MCF 10A (cell line): ENCODE results near the gene KLHL8. TPM values are rescaled to one million over a fixed set of nuclear protein-coding genes. Genes with fewer than 3 reads are reported as not detected.

Experiments used
- BruUV-seq: library from RNA; stranded (reverse); fragments of 400-500 nt; replicated peaks from 2 replicates; lab custom pipeline; 2021; lab: Mats Ljungman, UMichigan
- CTCF ChIA-PET: fragments of 300-600 bp; sonication (Branson Sonifier 250); formaldehyde crosslinking; extraction: SDS; loops from one replicate; lab custom pipeline; 2021; ENCODE audit warnings: antibody characterized with exemption, inconsistent platforms; lab: Yijun Ruan, JAX
- POLR2A ChIA-PET: fragments of 300-600, 350-650 bp; sonication (Branson Sonifier 250); formaldehyde crosslinking; extraction: SDS; loops from one replicate; lab custom pipeline; 2020; ENCODE audit warnings: antibody characterized with exemption, inconsistent platforms; lab: Yijun Ruan, JAX
- DNase-seq: peaks from one replicate; pipeline ENCODE4 v3.0.0-alpha.2; 2018; ENCODE audit not compliant: unreplicated experiment
- H3K27ac Mint-ChIP-seq: one replicate; pipeline ENCODE4 v1.8.0; 2022; ENCODE audit warnings: mild to moderate bottlenecking, low read depth, mixed read lengths; ENCODE audit not compliant: unreplicated experiment
- H3K27me3 Mint-ChIP-seq: one replicate; pipeline ENCODE4 v1.8.0; 2022; ENCODE audit warnings: mixed read lengths; ENCODE audit not compliant: insufficient read depth, unreplicated experiment
- H3K36me3 Mint-ChIP-seq: one replicate; pipeline ENCODE4 v1.8.0; 2022; ENCODE audit warnings: mild to moderate bottlenecking, moderate library complexity, mixed read lengths; ENCODE audit not compliant: insufficient read depth, unreplicated experiment
- H3K4me1 Mint-ChIP-seq: one replicate; pipeline ENCODE4 v1.8.0; 2022; ENCODE audit warnings: mixed read lengths; ENCODE audit not compliant: insufficient read depth, unreplicated experiment
- H3K4me3 Mint-ChIP-seq: one replicate; pipeline ENCODE4 v1.8.0; 2022; ENCODE audit warnings: mild to moderate bottlenecking, moderate library complexity, mixed read lengths; ENCODE audit not compliant: unreplicated experiment
- H3K9me3 Mint-ChIP-seq: one replicate; pipeline ENCODE4 v1.8.0; 2022; ENCODE audit warnings: mixed read lengths; ENCODE audit not compliant: unreplicated experiment
- CTCF ChIP-seq: fragments of 200-600 bp; IDR thresholded peaks from one replicate; pipeline ENCODE4 v1.8.0; 2022; ENCODE audit warnings: antibody characterized with exemption, mild to moderate bottlenecking; ENCODE audit not compliant: unreplicated experiment
- intact Hi-C: fragments of 100-400 bp; cut with micrococcal nuclease; formaldehyde crosslinking; loops from 2 replicates; pipeline ENCODE4 v1.14.1; 2022
- total RNA-seq: library from RNA; stranded (reverse); gene quantifications from 2 replicates; pipeline ENCODE4 v1.2.3, GENCODE V29; 2022

The KLHL8 gene
- total RNA-seq, 1 experiment from 2014 or later: 14.9 TPM

DNA sequence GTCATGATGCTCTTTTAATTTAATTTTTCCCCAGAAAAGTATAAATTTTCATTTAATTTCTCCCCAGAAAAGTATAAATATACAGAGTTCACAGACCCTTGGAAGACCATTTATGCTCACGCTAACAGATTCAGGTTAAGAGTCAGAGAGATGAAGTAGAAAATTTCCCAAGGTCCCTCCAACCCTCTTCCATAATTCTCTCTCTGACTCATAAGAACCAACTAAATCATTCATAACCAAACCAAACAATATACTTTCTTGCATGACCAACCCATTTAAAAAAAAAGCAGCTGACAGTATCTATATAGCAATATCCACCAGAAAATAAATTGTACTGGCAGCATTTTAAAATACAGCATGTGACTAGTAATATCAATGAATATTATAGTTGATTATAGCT lies 3.9 kb downstream of the KLHL8 start:
- ChIA-PET POLR2A (no interaction called here), CTCF (interaction anchor here (0.9 to 1.5 kb wide), 2 partner anchors 19 to 294 kb away, joined by 3 to 4 read pairs; no protein-coding TSS in a partner anchor)
- Mint-ChIP-seq H3K4me3 (no peak overlapping the region), H3K36me3 (peaks cover 4% of the 10 kb centered on the region), H3K27me3 (no peaks in the 10 kb centered on the region), H3K27ac (no peak overlapping the region), H3K4me1 (peaks cover 16% of the 10 kb centered on the region), H3K9me3 (no peaks in the 10 kb centered on the region)
- no TSS peak for BruUV-seq
- intact Hi-C loops: no loop called here
- TF ChIP-seq CTCF: no peak
- peak; percentile 18 for DNase-seq

DNA sequence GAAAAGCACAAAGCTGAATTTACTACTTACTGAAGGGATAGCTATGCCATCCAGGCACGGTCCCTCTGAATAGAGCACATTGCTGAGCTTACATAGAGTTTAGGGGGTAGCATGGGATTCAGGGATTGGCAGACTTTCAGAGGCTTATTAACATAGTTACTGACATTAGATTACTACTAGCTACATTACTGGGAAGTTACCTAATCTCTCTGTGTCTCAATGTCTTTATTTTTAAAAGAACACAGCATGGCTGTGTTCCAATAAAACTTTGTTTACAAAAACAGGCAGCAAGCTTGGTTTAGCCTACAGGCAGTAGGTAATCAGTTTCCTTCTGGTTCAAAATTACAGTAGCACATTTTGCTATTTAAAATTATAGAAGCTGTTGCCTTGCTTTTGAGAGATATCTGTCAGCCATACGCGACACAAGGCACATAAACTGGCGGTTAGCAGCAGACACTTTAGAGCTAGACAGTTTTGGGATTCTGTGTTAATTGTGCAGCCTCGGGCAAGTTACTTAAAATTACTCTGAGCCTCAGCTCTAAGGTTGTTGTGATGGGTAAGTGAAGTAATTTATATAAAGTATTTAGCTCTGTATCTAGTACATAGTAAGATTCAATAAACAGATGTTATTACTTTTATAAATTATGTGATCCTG lies 6.9 kb downstream of the KLHL8 start:
- peaks cover 12% of the 10 kb centered on the region for H3K4me1 Mint-ChIP-seq
- ChIA-PET CTCF (interaction anchor here (0.5 to 2.1 kb wide), 4 partner anchors 21 to 140 kb away, joined by 4 to 11 read pairs (median 6); no protein-coding TSS in a partner anchor), POLR2A (interaction anchor here (0.6 to 1.8 kb wide), 8 partner anchors 9 to 618 kb away, joined by 3 to 9 read pairs (median 3); partner anchors contain the start of gene AFF1)
- H3K27me3 Mint-ChIP-seq: no peaks in the 10 kb centered on the region
- no peak overlapping the region for H3K27ac Mint-ChIP-seq
- H3K4me3 Mint-ChIP-seq: no peak overlapping the region
- no peak for TF ChIP-seq CTCF
- intact Hi-C loops: no loop called here
- no TSS peak for BruUV-seq
- H3K36me3 Mint-ChIP-seq: no peaks in the 10 kb centered on the region
- H3K9me3 Mint-ChIP-seq: no peaks in the 10 kb centered on the region
- DNase-seq: peak; percentile 60

DNA sequence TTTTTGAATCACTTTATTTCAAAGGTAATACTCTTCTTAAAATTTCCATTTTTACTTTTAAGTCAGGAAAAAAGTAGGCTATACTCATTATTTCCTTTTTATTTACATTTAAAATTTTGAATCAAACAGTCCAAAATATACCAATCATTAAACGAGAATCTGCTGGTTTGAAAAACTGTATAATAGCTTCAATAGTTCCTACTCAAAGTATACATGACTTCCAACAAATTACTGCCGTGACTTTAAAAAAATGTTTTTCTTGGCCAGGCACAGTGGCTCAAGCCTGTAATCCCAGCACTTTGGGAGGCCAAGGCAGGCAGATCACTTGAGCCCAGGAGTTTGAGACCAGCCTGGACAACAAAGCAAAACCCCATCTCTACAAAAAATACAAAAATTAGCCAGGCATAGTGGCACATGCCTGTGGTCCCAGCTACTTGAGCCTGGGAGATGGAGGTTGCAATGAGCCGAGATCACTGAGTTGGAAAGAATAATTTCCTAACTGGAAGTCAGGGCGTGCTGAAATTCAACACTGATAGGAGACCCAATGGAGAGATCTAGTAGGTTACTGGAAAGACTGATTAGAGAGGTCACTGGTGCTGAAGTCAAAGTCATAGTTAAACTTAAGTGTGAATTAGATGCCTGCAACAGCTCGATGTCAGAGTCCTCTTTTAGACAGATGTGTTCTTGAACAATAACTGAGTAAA lies 9.0 kb downstream of the KLHL8 start:
- H3K4me1 Mint-ChIP-seq: peaks cover 12% of the 10 kb centered on the region
- ChIA-PET POLR2A (interaction anchor here (1.1 to 3.6 kb wide), 2 partner anchors 8 to 9 kb away, joined by 3 to 14 read pairs; no protein-coding TSS in a partner anchor), CTCF (interaction anchor here (0.5 kb wide), 1 partner anchor 211 kb away, joined by 3 read pairs; no protein-coding TSS in a partner anchor)
- H3K4me3 Mint-ChIP-seq: no peak overlapping the region
- TF ChIP-seq CTCF: no peak
- intact Hi-C loops: no loop called here
- no peak overlapping the region for H3K27ac Mint-ChIP-seq
- H3K36me3 Mint-ChIP-seq: peaks cover 12% of the 10 kb centered on the region
- H3K9me3 Mint-ChIP-seq: no peaks in the 10 kb centered on the region
- BruUV-seq: no TSS peak
- no peak for DNase-seq
- no peaks in the 10 kb centered on the region for H3K27me3 Mint-ChIP-seq

- CTCF ChIA-PET: interaction anchor here (0.6 kb wide), 3 partner anchors 36 to 179 kb away, joined by 3 read pairs; no protein-coding TSS in a partner anchor
- Mint-ChIP-seq H3K36me3 (peaks cover 12% of the 10 kb centered on the region), H3K27me3 (no peaks in the 10 kb centered on the region), H3K27ac (no peak overlapping the region), H3K4me3 (no peak overlapping the region), H3K9me3 (no peaks in the 10 kb centered on the region), H3K4me1 (peaks cover 12% of the 10 kb centered on the region)
- peak; percentile 63 for DNase-seq
- BruUV-seq: no TSS peak
- POLR2A ChIA-PET: interaction anchor here (0.6 to 3.6 kb wide), 4 partner anchors 10 to 249 kb away, joined by 3 to 14 read pairs (median 4); partner anchors contain the start of gene KLHL8
- no peak for TF ChIP-seq CTCF
- intact Hi-C loops: no loop called here
Observed at GRCh38 chr4:87209696-87210095, 10.7 kb downstream of the KLHL8 start.
